Activated CD8-positive, alpha-beta memory T cell treated with anti-CD3 and anti-CD28 coated beads for 4 hours (primary cell): Measurements from ENCODE around the gene ADTRP.

Experiments used
- DNase-seq, 2 donors: peaks; one replicate each; pipeline ENCODE4 v3.0.0-alpha.2; 2020; ENCODE audit warnings: low read depth in 2 of 2

ADTRP gene

DNA sequence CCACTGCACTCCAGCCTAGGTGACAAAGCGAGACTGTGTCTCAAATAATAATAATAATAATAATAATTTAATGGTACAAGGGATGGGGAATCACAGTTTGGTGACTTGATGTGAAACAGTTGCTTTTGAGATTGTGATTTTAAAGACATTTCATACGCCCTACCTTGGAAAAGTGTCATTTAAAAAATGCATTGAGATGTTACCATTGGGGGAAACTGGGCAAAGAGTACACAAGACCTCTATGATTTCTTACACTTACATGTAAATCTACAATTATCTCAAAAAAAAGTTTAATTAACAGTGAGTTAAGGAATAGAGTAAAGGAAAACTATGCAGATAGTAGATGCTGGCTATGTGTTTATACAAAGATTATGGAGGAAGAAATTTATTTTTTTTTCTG is 22.3 kb downstream of the ADTRP start:
- DNase-seq: no peak

DNA sequence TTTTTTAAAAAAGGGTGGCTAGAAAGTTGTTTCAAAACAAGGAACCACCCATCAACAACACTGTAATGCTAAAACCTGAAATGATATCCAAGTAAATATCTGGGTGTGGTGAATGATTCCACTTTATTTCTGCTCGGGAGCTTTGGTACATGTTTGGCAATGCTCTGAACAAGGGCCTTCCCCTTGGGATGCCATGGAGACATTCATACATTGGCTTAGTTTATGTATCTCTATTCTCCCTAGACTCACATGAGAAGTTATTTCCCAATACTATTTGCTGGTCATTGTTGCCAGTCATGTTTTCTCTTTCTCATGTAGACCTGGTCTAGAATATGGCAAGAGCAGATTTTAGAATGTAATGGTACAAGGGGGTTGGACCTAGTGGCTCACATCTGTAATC is 22.9 kb downstream of the ADTRP start:
- no peak for DNase-seq

DNA sequence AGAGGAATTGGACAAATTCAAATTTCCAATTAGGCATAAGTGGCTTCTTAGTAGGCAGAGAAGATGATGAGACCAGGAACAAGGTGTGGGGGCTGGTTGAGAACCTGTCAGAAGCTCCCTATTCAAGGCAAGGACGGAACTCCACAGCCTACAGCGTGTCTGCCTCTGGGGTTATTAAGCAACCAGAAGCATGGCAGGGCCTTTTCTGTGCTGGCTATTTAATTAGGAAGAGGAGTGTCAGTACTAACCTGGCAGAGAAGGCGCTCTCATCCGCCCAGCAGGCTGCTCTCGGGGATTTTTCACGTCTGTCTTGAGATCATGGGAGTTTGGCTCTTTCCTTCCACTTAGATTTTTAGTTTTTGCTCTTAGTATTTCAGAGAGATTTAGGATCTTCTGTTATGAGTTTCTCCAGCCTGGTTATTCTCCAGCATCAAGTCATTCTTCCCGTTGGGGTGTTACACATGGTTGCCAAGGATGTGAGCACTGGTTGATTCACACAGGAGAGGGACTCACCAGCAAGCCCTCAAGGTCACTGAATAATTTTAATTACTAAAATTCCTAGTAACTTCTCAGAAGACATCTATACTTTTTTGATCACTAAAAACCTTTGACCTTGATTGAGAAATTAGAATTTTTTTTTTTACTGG is 23.9 kb downstream of the ADTRP start:
- no peak for DNase-seq

DNA sequence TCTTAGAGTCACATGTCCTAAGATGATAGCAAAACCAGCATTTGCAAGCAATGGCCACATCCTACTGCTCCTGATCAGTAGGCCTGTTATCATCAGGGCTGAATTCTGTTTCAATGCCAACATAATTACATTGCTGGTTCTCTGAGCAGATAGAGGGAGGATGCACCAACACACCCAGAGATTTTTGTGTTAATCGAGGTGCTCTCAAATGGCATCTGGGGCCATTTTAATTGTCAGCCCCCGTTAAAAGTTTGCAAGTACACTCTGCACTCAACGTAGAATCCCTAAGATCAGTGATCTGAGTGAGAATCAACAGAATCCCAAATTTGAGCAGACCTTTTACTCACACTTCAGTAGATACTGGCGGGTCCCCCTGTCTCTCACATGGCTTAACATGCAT is 24.8 kb downstream of the ADTRP start:
- DNase-seq: no peak

DNA sequence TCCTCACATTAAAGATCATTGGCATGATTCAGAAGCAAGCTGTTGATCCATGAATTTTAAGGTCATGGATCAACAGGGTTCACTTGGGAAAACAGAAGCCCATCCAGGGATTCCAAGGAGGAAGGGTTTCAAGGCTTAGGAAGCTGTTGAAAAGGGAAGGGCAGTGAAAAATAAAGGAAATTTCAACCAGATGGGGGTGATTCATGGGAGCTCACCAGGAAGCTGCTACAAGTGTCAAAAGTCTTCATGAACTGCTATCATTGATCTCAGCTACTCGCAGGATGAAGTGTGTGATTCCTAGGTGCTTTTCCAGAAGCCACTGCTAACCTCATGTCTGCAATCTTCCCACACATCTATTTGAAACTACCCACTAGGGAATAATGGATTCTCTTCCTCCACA is 26.2 kb downstream of the ADTRP start:
- DNase-seq: no peak

DNA sequence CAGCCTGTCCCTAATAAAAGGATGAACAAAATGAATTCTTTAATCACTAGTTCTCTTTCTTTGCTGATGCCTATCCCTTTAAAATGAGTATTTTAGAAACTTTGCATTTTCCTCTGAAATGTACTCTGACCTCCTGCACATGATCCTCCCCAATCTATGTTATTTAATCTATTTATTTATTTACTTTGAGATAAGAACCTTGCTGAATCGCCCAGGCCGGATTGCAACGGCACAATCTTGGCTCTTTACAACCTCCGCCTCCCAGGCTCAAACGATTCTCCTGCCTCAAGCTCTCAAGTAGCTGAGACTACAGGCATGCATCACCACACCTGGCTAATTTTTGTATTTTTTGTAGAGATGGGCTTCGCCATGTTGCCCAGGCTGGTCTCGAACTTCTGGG is 27.9 kb downstream of the ADTRP start:
- no peak for DNase-seq

DNA sequence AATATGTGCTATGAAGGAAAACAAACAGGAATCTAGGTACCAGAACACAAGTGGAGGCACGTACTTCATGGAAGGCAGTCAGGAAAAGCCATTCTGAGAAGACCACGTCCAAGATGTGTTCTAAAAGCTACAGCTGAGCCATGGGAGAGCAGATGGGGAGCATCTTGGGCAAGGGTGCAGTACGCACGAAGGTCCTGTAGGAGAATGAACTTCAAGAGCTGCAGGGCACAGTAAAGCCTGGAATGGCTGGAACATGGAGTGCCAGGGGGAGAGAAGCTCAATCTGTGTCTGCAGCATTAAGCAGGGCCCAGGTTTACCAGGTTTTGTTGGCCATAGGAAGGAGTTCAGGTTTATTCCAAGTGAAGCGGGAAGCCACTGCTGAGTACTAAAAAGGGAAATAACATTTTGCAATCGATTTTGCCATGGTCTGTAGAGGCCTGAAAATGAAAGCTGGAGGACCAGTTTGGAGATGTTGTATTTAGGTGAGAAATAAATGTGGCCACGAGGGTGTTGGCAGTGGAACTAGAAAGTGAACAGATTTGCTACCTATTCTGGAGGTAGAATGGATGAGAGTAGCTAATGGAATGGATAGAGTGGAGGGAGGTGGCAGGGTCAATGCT is 29.9 kb downstream of the ADTRP start:
- DNase-seq: no peak

DNA sequence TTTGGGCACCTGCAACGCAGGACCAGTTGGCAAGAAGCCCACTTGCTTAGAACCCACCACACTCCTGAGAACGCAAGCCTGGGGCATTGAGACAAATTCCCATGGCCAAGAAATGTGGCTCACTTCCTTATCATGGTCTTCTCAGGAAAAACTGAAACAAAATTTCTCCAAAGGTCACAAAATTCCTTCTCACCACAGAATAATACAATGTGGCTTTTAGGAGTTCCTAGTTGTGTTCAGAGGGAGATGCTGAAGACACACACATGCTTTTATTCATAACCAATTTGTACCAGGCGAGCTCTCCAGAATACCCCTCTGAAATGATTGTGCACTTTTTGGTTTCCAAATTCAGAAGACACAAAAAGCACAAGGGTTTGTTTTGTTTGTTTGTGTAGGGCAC is 31.6 kb downstream of the ADTRP start:
- DNase-seq: no peak

DNA sequence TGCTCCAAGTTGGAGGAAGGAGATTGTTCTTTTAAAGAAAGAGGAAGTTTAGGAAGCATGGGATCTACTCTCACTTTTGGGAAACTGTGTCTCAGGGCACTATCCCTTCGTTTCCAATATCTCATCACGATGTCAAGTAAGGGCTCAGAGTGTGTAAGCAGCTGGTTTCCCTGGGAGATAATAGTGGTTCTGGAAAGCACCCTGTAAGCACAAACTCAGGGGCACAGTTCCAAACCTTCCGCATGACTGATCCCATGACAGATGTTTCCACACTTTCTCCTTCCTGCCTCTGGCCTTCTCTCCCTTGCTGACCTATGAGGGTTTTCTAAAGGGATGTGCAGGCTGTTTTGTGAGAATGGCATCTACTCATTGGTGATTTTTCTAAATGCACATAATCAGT is 33.9 kb downstream of the ADTRP start:
- DNase-seq: no peak

DNA sequence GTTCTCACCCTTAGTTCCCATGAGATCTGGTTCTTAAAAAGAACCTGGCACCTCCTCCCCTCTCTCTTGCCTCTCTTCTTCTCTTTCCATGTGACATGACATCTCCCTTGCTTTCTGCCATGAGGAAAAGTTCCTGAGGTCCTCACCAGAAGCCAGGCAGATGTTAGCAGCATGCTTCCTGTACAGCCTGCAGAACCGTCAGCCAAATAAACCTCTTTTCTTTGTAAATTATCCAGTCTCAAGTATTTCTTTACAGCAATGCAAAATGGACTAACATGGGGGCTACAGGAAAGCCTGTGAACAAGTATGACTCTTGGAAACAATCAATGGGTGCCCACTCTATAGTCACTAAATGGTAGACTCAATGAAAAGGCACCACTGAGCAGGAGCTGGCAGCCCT is 34.5 kb downstream of the ADTRP start:
- no peak for DNase-seq

DNA sequence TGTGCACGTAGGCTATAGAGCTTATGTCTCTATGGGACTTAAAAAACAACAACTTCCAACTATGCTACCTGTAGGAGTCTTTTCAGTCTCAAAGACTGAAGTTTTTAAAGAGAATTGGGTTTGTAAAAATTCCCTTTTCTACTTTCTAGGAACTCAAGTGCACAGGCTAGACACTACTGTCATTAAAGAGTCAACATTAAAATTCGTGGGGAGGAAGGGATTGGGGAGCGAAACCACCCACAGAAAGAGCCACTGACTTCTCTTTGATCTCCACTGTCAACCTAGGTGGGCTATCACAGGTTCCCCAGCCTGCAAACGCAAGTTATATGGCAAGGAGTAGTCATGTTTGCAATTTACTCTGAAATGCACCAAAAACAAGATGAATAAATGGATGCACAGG is 37.7 kb downstream of the ADTRP start:
- DNase-seq: no peak

DNA sequence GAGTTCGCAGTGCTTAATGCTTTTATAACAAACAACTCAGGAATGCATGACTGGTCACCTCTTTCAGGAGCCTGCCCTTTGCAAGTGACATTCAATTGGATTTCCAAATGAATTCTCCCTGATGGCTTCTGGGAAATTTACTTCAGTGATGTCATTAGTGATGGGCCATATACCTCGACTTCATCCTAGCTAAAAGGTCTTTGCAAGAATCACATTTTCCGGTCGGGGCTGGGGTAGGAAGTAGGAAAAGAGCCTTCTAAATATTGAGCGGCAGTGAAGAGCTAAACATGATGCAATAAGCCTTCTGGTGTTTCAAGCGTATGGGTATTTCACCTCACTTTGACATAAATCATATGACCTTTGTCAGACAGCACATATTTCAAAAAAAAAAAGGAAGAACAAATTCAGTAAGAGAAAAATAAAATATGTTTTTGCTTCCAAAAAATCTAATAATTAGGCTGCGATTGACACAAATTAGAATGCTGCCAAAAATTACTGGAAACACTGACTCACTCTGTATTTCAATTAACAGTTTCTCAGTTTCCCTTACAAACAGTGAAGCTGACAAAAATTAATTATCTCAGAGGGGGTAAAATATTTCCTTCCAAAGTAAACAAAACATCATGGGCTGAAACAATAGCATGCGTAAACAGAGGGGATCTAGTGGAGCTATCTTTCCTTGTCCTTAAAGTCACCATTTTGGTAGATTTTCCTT is 39.8 kb downstream of the ADTRP start:
- no peak for DNase-seq

DNA sequence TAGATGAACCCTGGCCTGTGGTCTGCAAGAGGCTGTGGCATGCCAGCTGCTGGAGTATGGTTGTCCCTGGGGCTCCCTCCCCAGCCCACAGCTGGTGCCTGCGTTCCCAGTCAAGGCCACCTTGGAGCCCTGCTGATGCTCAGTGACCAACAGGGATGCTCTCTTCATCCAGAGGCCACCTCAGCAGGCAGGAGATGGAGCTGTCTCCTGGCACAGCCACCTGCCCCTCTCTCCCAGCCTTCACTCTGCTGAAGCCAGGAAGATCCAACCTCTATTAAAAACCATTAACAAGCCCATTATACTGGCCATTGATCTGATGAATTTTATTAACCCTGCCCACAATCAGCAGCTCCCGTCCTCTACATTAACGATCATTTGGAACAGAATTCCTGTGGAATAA is 40.4 kb downstream of the ADTRP start:
- no peak for DNase-seq

DNA sequence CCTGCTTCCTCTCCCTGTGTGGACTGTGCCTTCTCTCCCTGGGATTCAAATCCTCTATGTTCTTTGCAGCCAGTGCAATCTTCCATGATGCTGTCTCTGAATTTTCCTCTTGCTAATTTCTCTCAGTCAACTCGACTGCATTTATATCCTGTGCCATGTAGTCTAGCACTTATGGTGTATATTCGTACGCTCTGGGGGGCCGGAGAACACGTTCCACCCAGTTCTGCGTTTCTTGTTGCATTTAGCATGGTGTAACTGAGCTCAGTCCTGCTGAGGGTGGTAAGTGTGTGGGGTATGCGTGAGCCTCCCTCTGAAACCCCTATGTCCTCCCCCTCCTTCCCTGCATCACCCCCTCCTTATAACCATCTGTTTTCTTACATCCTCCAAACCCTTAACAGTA is 42.0 kb downstream of the ADTRP start:
- DNase-seq: no peak

DNA sequence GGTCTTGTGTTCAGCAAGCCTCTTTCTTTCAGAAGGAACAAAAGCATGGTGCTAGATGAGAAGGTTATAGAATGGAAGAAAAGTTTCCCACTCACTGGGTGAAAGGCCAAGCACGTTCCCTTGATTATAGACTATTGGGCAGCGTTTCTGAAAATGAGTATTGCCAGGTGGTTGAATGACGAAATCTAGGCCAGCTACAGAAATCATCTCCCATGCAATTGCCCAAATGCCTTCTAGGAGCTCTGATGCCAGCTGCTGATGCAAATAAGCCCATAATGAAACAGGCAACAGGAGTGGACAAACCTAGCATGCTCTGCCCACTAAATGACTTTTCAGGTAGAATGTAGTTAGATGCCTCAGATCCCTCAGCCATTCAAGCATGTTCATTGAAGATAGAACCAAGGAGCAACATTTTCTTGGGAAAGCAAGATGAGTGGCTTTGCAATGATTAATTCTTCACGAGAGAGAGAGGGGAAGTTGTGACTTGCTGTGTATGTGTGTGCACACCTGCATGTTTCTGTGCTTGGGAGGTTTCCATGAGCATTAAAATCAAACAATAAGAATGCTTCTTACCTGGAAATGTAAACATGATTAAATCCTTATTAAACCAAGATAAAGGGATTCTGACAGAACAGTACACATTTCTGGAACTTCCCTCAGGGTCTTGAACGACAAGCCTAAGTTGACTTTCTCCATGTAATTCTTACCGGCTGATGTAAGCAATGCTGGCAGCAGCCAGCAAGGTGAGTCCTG is 43.6 kb downstream of the ADTRP start:
- no peak for DNase-seq

DNA sequence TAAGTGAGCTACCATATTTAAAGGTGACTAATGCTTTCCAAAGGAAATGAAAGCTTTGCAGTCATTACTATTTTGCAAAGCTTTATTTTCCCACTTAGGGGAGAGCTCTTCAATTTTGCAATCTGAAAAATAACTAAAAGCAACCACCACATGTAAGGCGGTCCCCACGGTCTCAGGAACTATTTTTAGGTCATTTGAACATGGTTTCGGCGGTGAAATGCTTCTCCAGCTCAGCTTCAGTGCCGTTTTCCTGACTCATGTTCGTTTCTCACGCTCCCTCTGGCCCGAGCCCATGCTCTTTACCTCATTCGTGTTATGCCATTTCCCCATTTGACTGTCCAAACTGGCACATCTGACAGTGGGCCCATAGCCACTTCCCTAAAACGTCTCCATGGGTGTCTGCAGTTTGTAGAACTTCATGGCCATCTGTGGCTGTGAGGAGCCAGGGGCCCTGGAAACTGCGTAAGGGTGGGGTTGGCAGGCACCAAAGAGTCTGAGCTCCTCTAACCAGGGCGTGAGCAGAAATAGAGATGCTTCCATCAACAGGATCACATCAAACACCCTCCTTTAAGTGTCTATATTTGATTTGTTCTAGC is 46.5 kb downstream of the ADTRP start:
- no peak for DNase-seq

DNA sequence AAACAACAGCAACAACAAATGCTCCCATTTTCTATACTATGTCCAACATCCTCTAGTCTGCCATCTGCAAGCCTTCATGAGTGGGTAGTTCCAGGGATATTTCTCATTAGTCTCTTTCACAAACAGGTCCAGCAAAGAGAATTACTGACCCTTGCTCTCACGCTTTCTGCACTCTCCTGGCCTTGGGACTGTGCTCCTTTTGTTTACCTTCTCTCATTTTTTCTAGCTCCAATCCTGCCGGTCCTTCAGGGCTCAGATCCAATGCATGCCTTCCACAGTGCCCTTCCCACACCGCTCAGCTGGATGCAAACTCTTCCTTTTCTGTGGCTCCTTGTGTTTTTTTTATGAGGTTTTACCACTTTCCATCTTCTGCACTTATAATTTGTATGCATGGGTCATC is 47.2 kb downstream of the ADTRP start:
- no peak for DNase-seq

DNA sequence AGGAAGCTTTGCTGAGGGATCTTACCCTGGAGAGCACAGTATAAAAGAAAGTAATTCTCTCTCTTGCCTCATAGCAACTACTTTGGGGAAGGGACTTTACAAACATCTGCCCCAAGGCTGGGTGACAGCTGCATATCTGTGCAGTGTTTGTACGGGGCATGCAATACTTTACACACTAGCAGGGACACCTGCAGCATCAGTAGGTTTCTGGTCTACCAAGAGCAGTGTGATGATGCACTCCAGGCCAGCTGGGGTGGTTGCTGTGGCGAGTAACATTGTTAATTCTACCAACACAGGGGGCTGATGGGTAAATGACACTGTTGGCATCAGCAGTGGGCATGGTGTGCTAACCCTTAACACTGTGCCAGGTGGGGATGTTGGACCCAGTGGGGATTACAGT is 48.0 kb downstream of the ADTRP start:
- no peak for DNase-seq

DNA sequence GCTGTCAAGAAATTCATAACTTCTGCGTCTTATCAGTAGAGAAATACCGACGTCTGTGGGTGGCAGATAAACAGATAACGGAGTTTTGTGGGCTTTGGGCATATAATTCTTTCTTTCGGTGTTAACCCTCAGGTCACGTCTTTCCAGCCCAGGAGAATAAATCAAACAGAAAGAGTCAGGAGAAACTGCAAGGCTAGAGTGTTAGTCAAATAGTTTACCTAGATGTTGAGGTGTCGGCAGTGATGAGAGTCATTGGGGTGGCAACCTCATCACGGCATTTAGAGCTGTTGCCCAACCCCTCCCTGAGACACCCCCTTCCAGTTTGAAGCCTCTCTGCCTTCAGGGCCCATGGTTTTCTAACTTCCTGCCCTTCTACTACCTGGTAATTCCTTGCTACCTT is 49.5 kb downstream of the ADTRP start:
- DNase-seq: no peak

DNA sequence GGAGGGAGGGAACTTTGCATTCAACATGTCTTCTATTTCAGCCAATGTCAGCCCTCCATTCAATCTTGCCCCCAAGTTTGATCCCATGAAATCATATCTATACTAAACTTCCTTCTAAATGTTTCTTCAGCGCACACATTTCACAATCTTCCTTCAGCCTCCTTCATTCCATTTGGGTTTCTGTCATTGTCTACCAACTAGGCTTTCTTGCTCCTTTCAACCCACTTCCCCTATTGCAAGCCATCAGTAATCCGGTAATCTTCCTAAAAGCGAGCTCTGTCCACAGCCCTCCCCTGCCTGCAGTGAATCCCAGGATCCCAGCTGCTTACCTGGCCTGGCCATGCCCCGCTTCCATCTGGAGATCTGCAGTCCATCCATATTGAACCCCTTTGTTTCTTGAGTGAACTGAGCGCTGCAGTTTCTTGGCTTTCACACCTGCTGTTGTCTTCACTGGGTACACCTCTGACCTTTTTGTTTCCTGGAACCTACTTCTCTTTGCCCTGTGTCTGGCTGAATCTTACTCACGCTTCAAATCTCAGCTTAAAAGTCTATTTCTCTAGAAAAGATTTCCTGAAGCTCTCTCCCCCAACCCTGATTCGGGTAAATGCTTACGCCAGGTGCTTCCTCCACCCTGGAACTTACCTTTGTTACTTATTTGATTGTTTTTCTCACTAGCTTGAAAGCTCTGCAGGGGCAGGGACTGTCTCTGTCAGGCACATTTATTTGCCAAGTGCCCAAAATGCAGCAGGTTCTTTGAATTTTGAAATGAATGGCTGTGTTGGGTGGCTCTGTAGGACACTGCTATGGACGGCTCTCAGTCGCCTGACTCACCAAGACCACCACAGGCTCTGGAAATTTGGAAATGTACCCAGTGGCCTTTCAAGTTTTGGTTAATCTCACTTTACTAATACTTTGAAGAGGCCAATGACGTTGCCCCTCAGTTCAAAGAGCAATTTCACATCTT is 50.3 kb downstream of the ADTRP start:
- no peak for DNase-seq

DNA sequence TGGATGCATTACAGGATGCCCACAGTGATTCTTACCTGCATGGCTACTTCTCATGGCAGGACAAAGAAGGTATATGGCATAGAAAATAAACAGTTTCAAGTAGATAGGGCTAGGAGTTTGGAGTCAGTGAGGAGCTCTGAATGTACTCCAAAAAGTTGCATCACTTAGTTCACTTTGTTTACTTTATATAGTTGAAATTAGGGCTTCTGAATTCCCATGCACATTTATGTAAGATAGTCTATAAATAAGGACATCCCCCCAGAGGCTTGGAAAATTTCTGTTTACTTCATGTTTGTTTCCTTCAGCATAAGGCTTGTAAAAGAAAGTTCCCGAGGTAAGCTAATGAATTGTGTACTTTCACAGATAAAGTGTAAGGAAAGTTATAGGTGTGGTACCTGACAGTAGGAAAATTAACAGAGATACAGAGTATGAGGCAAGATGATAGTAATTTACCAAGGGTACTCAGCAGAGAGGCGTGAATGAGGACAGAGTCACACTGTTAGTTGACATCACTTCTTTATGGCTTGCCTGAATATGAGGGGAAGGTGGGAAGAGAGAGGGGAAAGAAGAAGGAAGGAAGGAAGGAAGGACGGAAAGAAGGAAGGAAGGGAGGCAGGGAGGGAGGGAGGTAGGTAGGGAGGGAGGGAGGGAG is 51.1 kb downstream of the ADTRP start:
- DNase-seq: no peak
